OCI-LY3 (cell line): ENCODE results near the gene PROSER3.

Source experiments
- EZH2phosphoT487 ChIP-seq: fragments of 200-600 bp; shearing (Covaris generic); IDR thresholded peaks from 2 replicates; pipeline ENCODE4 v1.6.1; 2018; ENCODE audit warnings: antibody characterized with exemption, mixed run types, low read depth
- TF ChIP-seq, protein P1 (sequence below): fragments of 200-600, 300-600 bp; sonication (generic); IDR thresholded peaks from 2 replicates; pipeline ENCODE4 v1.5.1; 2014; ENCODE audit warnings: antibody characterized with exemption, low read length, low read depth

DNA sequence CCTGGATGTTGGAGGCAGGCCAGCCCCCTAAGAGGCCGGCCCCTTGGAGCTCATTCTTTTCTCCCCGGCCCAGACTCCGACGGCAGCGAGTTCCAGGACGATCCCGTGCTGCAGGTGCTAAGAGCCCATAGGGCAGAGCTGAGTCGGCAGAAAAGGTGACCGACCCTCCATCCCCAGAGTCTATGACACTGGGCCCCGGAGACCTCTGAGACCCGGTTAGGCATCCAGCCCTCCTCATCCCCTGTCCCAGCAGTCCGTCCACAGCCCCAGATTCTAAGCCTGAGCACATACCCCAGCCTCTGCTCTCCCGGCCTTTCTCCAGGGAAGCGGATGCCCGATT is 10.1 kb downstream of the PROSER3 start:
- TF ChIP-seq, protein P1, sequence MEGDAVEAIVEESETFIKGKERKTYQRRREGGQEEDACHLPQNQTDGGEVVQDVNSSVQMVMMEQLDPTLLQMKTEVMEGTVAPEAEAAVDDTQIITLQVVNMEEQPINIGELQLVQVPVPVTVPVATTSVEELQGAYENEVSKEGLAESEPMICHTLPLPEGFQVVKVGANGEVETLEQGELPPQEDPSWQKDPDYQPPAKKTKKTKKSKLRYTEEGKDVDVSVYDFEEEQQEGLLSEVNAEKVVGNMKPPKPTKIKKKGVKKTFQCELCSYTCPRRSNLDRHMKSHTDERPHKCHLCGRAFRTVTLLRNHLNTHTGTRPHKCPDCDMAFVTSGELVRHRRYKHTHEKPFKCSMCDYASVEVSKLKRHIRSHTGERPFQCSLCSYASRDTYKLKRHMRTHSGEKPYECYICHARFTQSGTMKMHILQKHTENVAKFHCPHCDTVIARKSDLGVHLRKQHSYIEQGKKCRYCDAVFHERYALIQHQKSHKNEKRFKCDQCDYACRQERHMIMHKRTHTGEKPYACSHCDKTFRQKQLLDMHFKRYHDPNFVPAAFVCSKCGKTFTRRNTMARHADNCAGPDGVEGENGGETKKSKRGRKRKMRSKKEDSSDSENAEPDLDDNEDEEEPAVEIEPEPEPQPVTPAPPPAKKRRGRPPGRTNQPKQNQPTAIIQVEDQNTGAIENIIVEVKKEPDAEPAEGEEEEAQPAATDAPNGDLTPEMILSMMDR: no peak
- no peak for TF ChIP-seq EZH2phosphoT487
